A549 (cell line): ENCODE results near the gene SDHAF2.

ENCODE experiments used
- CEBPB ChIP-seq, 2 experiments: fragments of >200 bp in 1 of 2; sonication (Bioruptor Twin) in 1 of 2; formaldehyde crosslinking in 1 of 2; IDR thresholded peaks; 2 replicates each; pipeline ENCODE4 v1.6.1; 2012 to 2016
- CTCF ChIP-seq: fragments of >200 bp; sonication (Bioruptor Twin); formaldehyde crosslinking; IDR thresholded peaks from 3 replicates; pipeline ENCODE4 v1.5.1; 2016
- ESRRA ChIP-seq: fragments of 150-350 bp; IDR thresholded peaks from 2 replicates; pipeline ENCODE4 v1.6.1; 2014; ENCODE audit warnings: mild to moderate bottlenecking, low read length, borderline replicate concordance
- FOSB ChIP-seq: fragments of 250-450 bp; sonication (Bioruptor Pico); IDR thresholded peaks from 2 replicates; pipeline ENCODE4 v1.5.0; 2020; ENCODE audit warnings: mild to moderate bottlenecking, moderate library complexity
- MAX ChIP-seq: IDR thresholded peaks from 2 replicates; pipeline ENCODE4 v1.6.1; 2012
- PHF8 ChIP-seq: fragments of 200-600 bp; sonication (generic); IDR thresholded peaks from 2 replicates; pipeline ENCODE4 v1.6.1; 2016; ENCODE audit warnings: low read depth, mild to moderate bottlenecking, antibody characterized with exemption, moderate library complexity, borderline replicate concordance
- POLR2A ChIP-seq: IDR thresholded peaks from 2 replicates; pipeline ENCODE4 v1.6.1; 2012; ENCODE audit warnings: mild to moderate bottlenecking, low read length
- POLR2AphosphoS2 ChIP-seq: conservative IDR thresholded peaks from 2 replicates; pipeline ENCODE4 v1.6.1; 2012; ENCODE audit warnings: low read length, improper control_type of control experiment, inconsistent platforms
- RAD21 ChIP-seq, 2 experiments: fragments of >200 bp in 1 of 2; sonication (Bioruptor Twin) in 1 of 2; formaldehyde crosslinking in 1 of 2; IDR thresholded peaks in 1 of 2; conservative IDR thresholded peaks in 1 of 2; 2 replicates in 1 of 2; 3 replicates in 1 of 2; pipeline ENCODE4 v1.6.1; 2012 to 2018; ENCODE audit warnings: inconsistent platforms in 1 of 2

GRCh38 chr11:61406067-61406466 is 23.9 kb upstream of the SDHAF2 start:
- TF ChIP-seq MAX = no peak
- TF ChIP-seq CEBPB (IDR thresholded peaks at IDR 0.05) = no peak
- TF ChIP-seq CTCF = no peak
- no peak for TF ChIP-seq RAD21 (conservative IDR thresholded peaks at IDR 0.05 in 1 of 2, IDR thresholded peaks at IDR 0.05 in 1 of 2)
- TF ChIP-seq PHF8 = no peak
- no peak for TF ChIP-seq FOSB
- TF ChIP-seq POLR2A = no peak
- no peak for TF ChIP-seq ESRRA
- no peak for TF ChIP-seq POLR2AphosphoS2
